GM12891 (cell line): ENCODE measurements around the gene GAK.

Experiments used
- POLR2A ChIP-seq: IDR thresholded peaks from 2 replicates; pipeline ENCODE4 v1.6.1; 2011; ENCODE audit warnings: low read depth, low read length, control low read depth
- POLR2AphosphoS5 ChIP-seq: IDR thresholded peaks from 2 replicates; pipeline ENCODE4 v1.6.1; 2011; ENCODE audit warnings: low read depth, low read length, control low read depth
- POU2F2 ChIP-seq: IDR thresholded peaks from 2 replicates; pipeline ENCODE4 v1.6.1; 2011; ENCODE audit warnings: low read depth, mild to moderate bottlenecking, control low read depth, low read length, moderate library complexity
- SPI1 ChIP-seq: IDR thresholded peaks from 2 replicates; pipeline ENCODE4 v1.6.1; 2011; ENCODE audit warnings: low read depth, low read length, control low read depth
- TAF1 ChIP-seq: IDR thresholded peaks from 2 replicates; pipeline ENCODE4 v1.6.1; 2011; ENCODE audit warnings: low read depth, low read length, control low read depth

DNA sequence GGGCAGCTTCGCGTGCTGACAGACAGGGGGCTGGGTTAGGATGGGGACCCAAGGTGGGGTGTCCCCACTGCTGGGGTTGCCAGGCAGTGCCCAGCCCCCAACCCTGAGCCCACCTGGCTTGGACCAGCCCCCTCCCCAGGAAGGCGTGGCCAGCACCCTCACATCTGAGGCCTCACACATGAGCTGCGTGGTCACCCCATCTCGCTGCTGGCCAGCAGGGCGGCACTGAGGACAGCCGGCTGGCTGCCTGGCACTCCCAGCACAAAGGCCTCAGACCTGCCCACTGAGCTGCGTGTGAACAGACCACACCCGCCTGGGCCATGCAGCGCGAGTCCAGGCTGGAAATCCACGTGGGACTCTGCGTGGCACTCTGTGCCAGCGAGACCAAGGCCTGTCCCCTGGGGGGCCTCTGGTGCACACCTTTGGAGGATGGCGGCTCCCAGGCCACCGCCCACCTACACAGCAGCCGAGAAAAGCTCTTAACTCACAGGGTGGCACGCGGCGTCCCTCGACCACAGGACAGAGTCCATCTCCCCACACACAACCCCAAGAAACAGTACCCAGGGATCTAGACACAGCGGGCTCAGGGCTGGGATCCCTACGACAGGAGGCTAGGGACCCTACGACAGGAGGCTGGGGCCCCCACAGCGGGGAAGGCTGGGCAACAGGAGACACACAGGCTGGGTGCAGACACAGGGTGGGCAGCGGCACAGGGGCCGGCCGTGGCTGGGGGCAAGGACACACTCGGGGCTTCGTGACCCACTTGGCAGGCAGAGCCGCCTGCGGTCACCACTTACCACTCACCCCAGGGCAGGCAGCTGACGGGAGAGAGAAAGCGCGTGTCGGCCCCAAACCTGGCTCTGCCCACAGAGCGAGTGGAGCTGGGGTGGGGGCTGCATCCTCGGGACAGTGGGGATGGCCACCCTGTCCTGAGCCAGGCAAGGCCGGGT lies 31.4 kb upstream of the GAK start:
- no peak for TF ChIP-seq POLR2A
- TF ChIP-seq POLR2AphosphoS5, result no peak
- TF ChIP-seq SPI1, result no peak
- TF ChIP-seq TAF1, result no peak
- no peak for TF ChIP-seq POU2F2
